DOHH2 (cell line): ENCODE data around the gene PCGF2.

Experiments used
- H3F3A ChIP-seq: fragments of 200-600 bp; sonication (generic), shearing (Covaris generic); 2 replicates; pipeline ENCODE4 v1.6.0; 2016; ENCODE audit warnings: antibody characterized with exemption, mild to moderate bottlenecking; ENCODE audit not compliant: control insufficient read depth, insufficient read depth
- H3K27ac ChIP-seq: fragments of 200-600 bp; sonication (generic); 2 replicates; pipeline ENCODE4 v1.5.1; 2014; ENCODE audit warnings: low read depth, mild to moderate bottlenecking, low read length, moderate library complexity
- H3K27me3 ChIP-seq: fragments of 200-600 bp; sonication (generic); 2 replicates; pipeline ENCODE4 v1.6.1; 2014; ENCODE audit warnings: mild to moderate bottlenecking, low read length, mixed read lengths; ENCODE audit not compliant: control insufficient read depth
- H3K36me3 ChIP-seq: fragments of 200-600 bp; sonication (generic); 2 replicates; pipeline ENCODE4 v1.6.1; 2014; ENCODE audit warnings: mild to moderate bottlenecking, low read length, moderate library complexity, mixed read lengths; ENCODE audit not compliant: control insufficient read depth
- H3K4me1 ChIP-seq: fragments of 200-600 bp; sonication (generic); 2 replicates; pipeline ENCODE4 v1.6.1; 2014; ENCODE audit warnings: mild to moderate bottlenecking, low read length, mixed read lengths; ENCODE audit not compliant: control insufficient read depth
- H3K4me2 ChIP-seq: fragments of 200-600 bp; sonication (generic); 2 replicates; pipeline ENCODE4 v1.6.0; 2014; ENCODE audit warnings: mild to moderate bottlenecking, low read length, moderate library complexity
- H3K4me3 ChIP-seq: fragments of 200-600 bp; sonication (generic); 2 replicates; pipeline ENCODE4 v1.5.1; 2014; ENCODE audit warnings: mild to moderate bottlenecking, low read length, mixed read lengths
- H3K79me2 ChIP-seq: fragments of 200-600 bp; sonication (generic); 2 replicates; pipeline ENCODE4 v1.6.1; 2014; ENCODE audit warnings: mild to moderate bottlenecking, low read length, mixed read lengths; ENCODE audit not compliant: control insufficient read depth
- H3K9me2 ChIP-seq: fragments of 200-600 bp; sonication (generic); replicated peaks from 2 replicates; pipeline ENCODE4 v1.6.1; 2014; ENCODE audit warnings: mild to moderate bottlenecking, low read length, mixed read lengths; ENCODE audit not compliant: control insufficient read depth
- H3K9me3 ChIP-seq: fragments of 200-600 bp; sonication (generic); 2 replicates; pipeline ENCODE4 v1.6.1; 2014; ENCODE audit warnings: antibody characterized with exemption, low read length, mixed read lengths; ENCODE audit not compliant: control insufficient read depth, insufficient read depth
- H4K20me1 ChIP-seq: fragments of 200-600 bp; sonication (generic); 2 replicates; pipeline ENCODE4 v1.6.0; 2014; ENCODE audit warnings: low read depth, mild to moderate bottlenecking, antibody characterized with exemption, low read length, moderate library complexity; ENCODE audit not compliant: control insufficient read depth, insufficient read depth
- CTCF ChIP-seq: fragments of 200-600 bp; sonication (generic); IDR thresholded peaks from one replicate; pipeline ENCODE4 v1.5.1; 2014; ENCODE audit warnings: antibody characterized with exemption, mild to moderate bottlenecking, low read depth, low read length; ENCODE audit not compliant: poor library complexity, severe bottlenecking
- EZH2phosphoT487 ChIP-seq: fragments of 200-600 bp; sonication (generic); IDR thresholded peaks from 2 replicates; pipeline ENCODE4 v1.6.1; 2017; ENCODE audit warnings: borderline replicate concordance, mild to moderate bottlenecking, antibody characterized with exemption, low read length, moderate library complexity, mixed read lengths

Gene PCGF2

GRCh38 chr17:38743556-38744171, 4.5 kb downstream of the PCGF2 start:
- Histone ChIP-seq H3K4me2 (no peak overlapping the region), H3K27ac (no peak overlapping the region), H4K20me1 (no peaks in the 10 kb centered on the region), H3K9me3 (no peaks in the 10 kb centered on the region), H3K27me3 (peaks cover 4% of the 10 kb centered on the region), H3K79me2 (no peaks in the 10 kb centered on the region), H3K36me3 (no peaks in the 10 kb centered on the region), H3K9me2 (no peaks in the 10 kb centered on the region), H3F3A (peaks cover 9% of the 10 kb centered on the region), H3K4me1 (peaks cover 64% of the 10 kb centered on the region), H3K4me3 (no peak overlapping the region)
- TF ChIP-seq CTCF (no peak), EZH2phosphoT487 (no peak)

GRCh38 chr17:38742411-38743308, 5.5 kb downstream of the PCGF2 start:
- peaks cover 9% of the 10 kb centered on the region for H3F3A ChIP-seq
- H3K9me3 ChIP-seq, result no peaks in the 10 kb centered on the region
- no peaks in the 10 kb centered on the region for H3K79me2 ChIP-seq
- H3K36me3 ChIP-seq, result no peaks in the 10 kb centered on the region
- no peaks in the 10 kb centered on the region for H3K27me3 ChIP-seq
- peaks cover 67% of the 10 kb centered on the region for H3K4me1 ChIP-seq
- H3K4me2 ChIP-seq, result peak overlapping the region; percentile 31
- no peaks in the 10 kb centered on the region for H4K20me1 ChIP-seq
- H3K9me2 ChIP-seq, result no peaks in the 10 kb centered on the region
- H3K4me3 ChIP-seq, result no peak overlapping the region
- no peak overlapping the region for H3K27ac ChIP-seq
- TF ChIP-seq CTCF, result no peak

- Histone ChIP-seq H4K20me1 (no peaks in the 10 kb centered on the region), H3K4me3 (no peak overlapping the region), H3K27ac (no peak overlapping the region), H3K9me3 (no peaks in the 10 kb centered on the region), H3K27me3 (no peaks in the 10 kb centered on the region), H3K4me2 (peak overlapping the region; percentile 31; the same call in 1 of the 2 replicates), H3K4me1 (peaks cover 63% of the 10 kb centered on the region), H3K36me3 (no peaks in the 10 kb centered on the region), H3K79me2 (no peaks in the 10 kb centered on the region), H3K9me2 (no peaks in the 10 kb centered on the region), H3F3A (peaks cover 9% of the 10 kb centered on the region)
- TF ChIP-seq CTCF, result no peak
- no peak for TF ChIP-seq EZH2phosphoT487
Observed at GRCh38 chr17:38741921-38742410, 6.2 kb downstream of the PCGF2 start.
